H9 (cell line): ENCODE results near the gene TACC2. TPM values are rescaled to one million over a fixed set of nuclear protein-coding genes. Genes with fewer than 3 reads are reported as not detected.

Experiments
- DNase-seq: peaks from one replicate; pipeline ENCODE4 v3.0.0-alpha.2; 2017
- H2AFZ ChIP-seq: one replicate; pipeline ENCODE4 v1.6.1; 2013; ENCODE audit warnings: mild to moderate bottlenecking, low read length, control low read depth, moderate library complexity
- H2AK5ac ChIP-seq: 2 replicates; pipeline ENCODE4 v1.6.1; 2013; ENCODE audit warnings: low read length, control low read depth, mixed read lengths; ENCODE audit not compliant: insufficient read length
- H2BK120ac ChIP-seq: one replicate; pipeline ENCODE4 v1.6.1; 2013; ENCODE audit warnings: low read depth, mild to moderate bottlenecking, low read length, control low read depth, inconsistent platforms; ENCODE audit not compliant: poor library complexity, severe bottlenecking
- H2BK12ac ChIP-seq: 2 replicates; pipeline ENCODE4 v1.6.1; 2013; ENCODE audit warnings: low read length, control low read depth, mixed read lengths, low read depth; ENCODE audit not compliant: insufficient read length
- H2BK15ac ChIP-seq: 2 replicates; pipeline ENCODE4 v1.6.1; 2013; ENCODE audit warnings: low read depth, low read length, control low read depth
- H2BK20ac ChIP-seq: one replicate; pipeline ENCODE4 v1.6.1; 2013; ENCODE audit warnings: low read depth, mild to moderate bottlenecking, low read length, control low read depth, inconsistent platforms; ENCODE audit not compliant: poor library complexity, severe bottlenecking
- H2BK5ac ChIP-seq: 2 replicates; pipeline ENCODE4 v1.6.1; 2013; ENCODE audit warnings: low read length, control low read depth, mixed read lengths; ENCODE audit not compliant: insufficient read length
- H3K14ac ChIP-seq: 2 replicates; pipeline ENCODE4 v1.6.1; 2013; ENCODE audit warnings: low read length, control low read depth; ENCODE audit not compliant: insufficient read depth
- H3K18ac ChIP-seq: 2 replicates; pipeline ENCODE4 v1.6.1; 2013; ENCODE audit warnings: low read depth, mild to moderate bottlenecking, mixed read lengths, low read length, control low read depth; ENCODE audit not compliant: insufficient read length
- H3K23ac ChIP-seq: 2 replicates; pipeline ENCODE4 v1.6.1; 2013; ENCODE audit warnings: low read length, control low read depth, mixed read lengths, low read depth; ENCODE audit not compliant: insufficient read length
- H3K23me2 ChIP-seq: 2 replicates; pipeline ENCODE4 v1.6.1; 2013; ENCODE audit warnings: low read depth, mild to moderate bottlenecking, mixed read lengths, low read length, control low read depth; ENCODE audit not compliant: insufficient read length, poor library complexity, severe bottlenecking
- H3K27ac ChIP-seq: 2 replicates; pipeline ENCODE4 v1.5.1; 2013; ENCODE audit warnings: low read length, control low read depth, mixed read lengths, low read depth; ENCODE audit not compliant: insufficient read length
- H3K27me3 ChIP-seq: 2 replicates; pipeline ENCODE4 v1.6.1; 2013; ENCODE audit warnings: low read length, control low read depth, inconsistent platforms; ENCODE audit not compliant: insufficient read depth
- H3K4ac ChIP-seq: 2 replicates; pipeline ENCODE4 v1.6.1; 2013; ENCODE audit warnings: low read depth, mild to moderate bottlenecking, control low read depth, inconsistent platforms, low read length, moderate library complexity
- H3K4me1 ChIP-seq: 2 replicates; pipeline ENCODE4 v1.6.1; 2013; ENCODE audit warnings: low read length, control low read depth, inconsistent platforms; ENCODE audit not compliant: insufficient read depth
- H3K4me2 ChIP-seq: 2 replicates; pipeline ENCODE4 v1.6.1; 2013; ENCODE audit warnings: low read length, control low read depth, mixed read lengths; ENCODE audit not compliant: insufficient read length, insufficient read depth
- H3K56ac ChIP-seq: 2 replicates; pipeline ENCODE4 v1.6.1; 2013; ENCODE audit warnings: low read depth, mild to moderate bottlenecking, mixed read lengths, low read length, control low read depth; ENCODE audit not compliant: insufficient read length
- H3K79me1 ChIP-seq: 2 replicates; pipeline ENCODE4 v1.6.1; 2013; ENCODE audit warnings: low read depth, mild to moderate bottlenecking, moderate library complexity, low read length, control low read depth, inconsistent platforms; ENCODE audit not compliant: insufficient read depth, poor library complexity, severe bottlenecking
- H3K79me2 ChIP-seq: 2 replicates; pipeline ENCODE4 v1.6.1; 2013; ENCODE audit warnings: low read length, control low read depth, inconsistent platforms; ENCODE audit not compliant: insufficient read depth
- H3K9ac ChIP-seq: 2 replicates; pipeline ENCODE4 v1.6.1; 2013; ENCODE audit warnings: low read length, control low read depth, mixed read lengths; ENCODE audit not compliant: insufficient read length; ENCODE audit errors: extremely low read depth
- H3K9me3 ChIP-seq: one replicate; pipeline ENCODE4 v1.6.1; 2013; ENCODE audit warnings: low read depth, low read length, inconsistent platforms; ENCODE audit not compliant: control insufficient read depth
- H3T11ph ChIP-seq: one replicate; pipeline ENCODE4 v1.6.1; 2013; ENCODE audit warnings: mild to moderate bottlenecking, low read length, control low read depth, inconsistent platforms
- H4K20me1 ChIP-seq: one replicate; pipeline ENCODE4 v1.6.1; 2013; ENCODE audit not compliant: control insufficient read depth, insufficient read length, insufficient read depth
- H4K5ac ChIP-seq: 2 replicates; pipeline ENCODE4 v1.6.1; 2013; ENCODE audit warnings: low read depth, mild to moderate bottlenecking, mixed read lengths, low read length, control low read depth; ENCODE audit not compliant: insufficient read length
- H4K8ac ChIP-seq: replicated peaks from 2 replicates; pipeline ENCODE4 v1.6.1; 2013; ENCODE audit warnings: low read length, control low read depth, mixed read lengths, low read depth; ENCODE audit not compliant: insufficient read length
- H4K91ac ChIP-seq: 2 replicates; pipeline ENCODE4 v1.6.1; 2013; ENCODE audit warnings: low read depth, mild to moderate bottlenecking, moderate library complexity, mixed read lengths, low read length, control low read depth; ENCODE audit not compliant: insufficient read length
- H3K27ac Mint-ChIP-seq, 3 experiments: 2 replicates in 2 of 3; 3 replicates in 1 of 3; pipeline ENCODE4 v1.8.0; 2020 to 2021; ENCODE audit warnings: mixed read lengths in 3 of 3, mild to moderate bottlenecking in 1 of 3, moderate library complexity in 1 of 3
- H3K27me3 Mint-ChIP-seq: 2 replicates; pipeline ENCODE4 v1.8.0; 2021; ENCODE audit warnings: low read depth, mild to moderate bottlenecking, moderate library complexity, mixed read lengths
- H3K36me3 Mint-ChIP-seq, 3 experiments: 2 replicates in 2 of 3; 3 replicates in 1 of 3; pipeline ENCODE4 v1.8.0; 2020 to 2021; ENCODE audit warnings: low read depth in 3 of 3, mixed read lengths in 3 of 3; ENCODE audit not compliant: insufficient read depth in 1 of 3
- H3K4me1 Mint-ChIP-seq, 2 experiments: 2 replicates each; pipeline ENCODE4 v1.8.0; 2020; ENCODE audit warnings: mixed read lengths in 2 of 2
- H3K4me3 Mint-ChIP-seq, 2 experiments: 2 replicates in 1 of 2; 3 replicates in 1 of 2; pipeline ENCODE4 v1.8.0; 2020 to 2021; ENCODE audit warnings: mild to moderate bottlenecking in 2 of 2, mixed read lengths in 2 of 2, moderate library complexity in 1 of 2
- H3K9me3 Mint-ChIP-seq, 2 experiments: 2 replicates in 1 of 2; 3 replicates in 1 of 2; pipeline ENCODE4 v1.8.0; 2020; ENCODE audit warnings: mild to moderate bottlenecking in 2 of 2, mixed read lengths in 2 of 2, moderate library complexity in 1 of 2
- WGBS: extraction: QIAGEN DNeasy Blood & Tissue Kit; methylation state at CpG from one replicate; pipeline ENCODE4 v1.1.7; 2013; ENCODE audit warnings: missing lambda C conversion rate, low lambda C conversion rate, mixed read lengths; ENCODE audit not compliant: insufficient read length; ENCODE audit errors: extremely low coverage; 5-methylcytosine and 5-hydroxymethylcytosine counted together
- total RNA-seq: library from RNA; stranded (reverse); gene quantifications from 2 replicates; pipeline ENCODE4 v1.2.1, GENCODE V29; 2021
- TF ChIP-seq, protein P1 (sequence below): fragments of 200-600 bp; sonication (generic); conservative IDR thresholded peaks from 3 replicates; pipeline ENCODE4 v1.8.0; 2021; ENCODE audit warnings: antibody characterized with exemption, mild to moderate bottlenecking

The TACC2 gene
- total RNA-seq, 1 experiment from 2014 or later, result 58.1 TPM

DNA sequence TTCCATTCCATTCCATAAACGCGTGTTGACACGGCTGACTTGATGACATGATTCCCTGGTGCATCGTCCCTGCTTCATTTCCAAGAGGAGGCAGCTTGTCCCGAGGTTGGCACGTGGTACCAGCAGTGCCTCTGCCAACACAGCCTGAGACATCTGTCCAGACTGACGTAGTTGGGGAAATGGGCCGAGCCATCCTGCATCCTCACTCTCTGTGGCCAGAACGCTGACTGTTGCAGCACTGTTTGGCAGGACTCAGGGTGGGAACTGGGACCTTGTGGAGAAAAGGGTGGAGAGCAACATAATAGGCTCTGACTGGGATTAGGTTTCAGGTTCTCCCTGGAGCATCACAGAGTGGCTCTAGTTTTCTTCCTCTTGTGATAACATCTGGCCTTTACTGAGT is 163.6 kb downstream of the TACC2 start:
- no CpG with 5 or more reads among the region's 9 CpGs for WGBS
- no peak overlapping the region for H3K23ac ChIP-seq
- H2BK20ac ChIP-seq, result no peak overlapping the region
- H3K79me2 ChIP-seq, result no peaks in the 10 kb centered on the region
- peaks cover 5 to 7% (median 7%) of the 10 kb centered on the region in 3 experiments; a peak in 6 of 7 replicates for H3K36me3 Mint-ChIP-seq
- H2BK12ac ChIP-seq, result no peak overlapping the region
- no peak overlapping the region for H2BK15ac ChIP-seq
- H3K79me1 ChIP-seq, result no peaks in the 10 kb centered on the region
- H3K56ac ChIP-seq, result no peak overlapping the region
- H2AK5ac ChIP-seq, result no peak overlapping the region
- no peak overlapping the region for H3K27ac ChIP-seq
- H3K4ac ChIP-seq, result no peak overlapping the region
- H3T11ph ChIP-seq, result no peak overlapping the region
- no peak overlapping the region for H2AFZ ChIP-seq
- H3K9ac ChIP-seq, result no peak overlapping the region
- DNase-seq, result no peak
- H3K27me3 ChIP-seq, result no peaks in the 10 kb centered on the region
- no peak overlapping the region for H3K4me3 Mint-ChIP-seq
- H3K4me1 ChIP-seq, result no peaks in the 10 kb centered on the region
- H3K9me3 ChIP-seq, result no peaks in the 10 kb centered on the region
- TF ChIP-seq, protein P1, sequence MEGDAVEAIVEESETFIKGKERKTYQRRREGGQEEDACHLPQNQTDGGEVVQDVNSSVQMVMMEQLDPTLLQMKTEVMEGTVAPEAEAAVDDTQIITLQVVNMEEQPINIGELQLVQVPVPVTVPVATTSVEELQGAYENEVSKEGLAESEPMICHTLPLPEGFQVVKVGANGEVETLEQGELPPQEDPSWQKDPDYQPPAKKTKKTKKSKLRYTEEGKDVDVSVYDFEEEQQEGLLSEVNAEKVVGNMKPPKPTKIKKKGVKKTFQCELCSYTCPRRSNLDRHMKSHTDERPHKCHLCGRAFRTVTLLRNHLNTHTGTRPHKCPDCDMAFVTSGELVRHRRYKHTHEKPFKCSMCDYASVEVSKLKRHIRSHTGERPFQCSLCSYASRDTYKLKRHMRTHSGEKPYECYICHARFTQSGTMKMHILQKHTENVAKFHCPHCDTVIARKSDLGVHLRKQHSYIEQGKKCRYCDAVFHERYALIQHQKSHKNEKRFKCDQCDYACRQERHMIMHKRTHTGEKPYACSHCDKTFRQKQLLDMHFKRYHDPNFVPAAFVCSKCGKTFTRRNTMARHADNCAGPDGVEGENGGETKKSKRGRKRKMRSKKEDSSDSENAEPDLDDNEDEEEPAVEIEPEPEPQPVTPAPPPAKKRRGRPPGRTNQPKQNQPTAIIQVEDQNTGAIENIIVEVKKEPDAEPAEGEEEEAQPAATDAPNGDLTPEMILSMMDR, result no peak
- H2BK120ac ChIP-seq, result no peak overlapping the region
- peak overlapping the region; percentile 4 for H3K18ac ChIP-seq
- no peak overlapping the region for H4K5ac ChIP-seq
- no peak overlapping the region for H4K8ac ChIP-seq
- no peaks in the 10 kb centered on the region for H3K27me3 Mint-ChIP-seq
- H3K14ac ChIP-seq, result peak overlapping the region; percentile 49; the same call in 1 of the 2 replicates
- H3K23me2 ChIP-seq, result no peaks in the 10 kb centered on the region
- H2BK5ac ChIP-seq, result no peak overlapping the region
- no peaks in the 10 kb centered on the region for H4K20me1 ChIP-seq
- no peak overlapping the region for H3K4me2 ChIP-seq
- H4K91ac ChIP-seq, result no peak overlapping the region
- H3K27ac Mint-ChIP-seq, result peak overlapping the region in 1 of 3 experiments; percentile 44; a peak in 1 of 7 replicates
- H3K9me3 Mint-ChIP-seq, result no peaks in the 10 kb centered on the region
- H3K4me1 Mint-ChIP-seq, result peaks cover 40 to 62% of the 10 kb centered on the region in 2 experiments
